Neural crest cell (in vitro differentiated cells): ENCODE results near the gene SLC31A1. TPM values are rescaled to one million over a fixed set of nuclear protein-coding genes. Genes with fewer than 3 reads are reported as not detected.

Experiments used
- DNase-seq: peaks from one replicate; pipeline ENCODE4 v3.0.0; 2021; ENCODE audit warnings: low read depth, mixed read lengths, low spot score
- H3K27ac Mint-ChIP-seq: one replicate; pipeline ENCODE4 v1.8.0; 2021; ENCODE audit warnings: mild to moderate bottlenecking, mixed read lengths; ENCODE audit not compliant: unreplicated experiment
- H3K27me3 Mint-ChIP-seq: 2 replicates; pipeline ENCODE4 v1.8.0; 2021; ENCODE audit warnings: low read depth, mild to moderate bottlenecking, mixed read lengths
- H3K36me3 Mint-ChIP-seq: 2 replicates; pipeline ENCODE4 v1.8.0; 2021; ENCODE audit warnings: low read depth, mild to moderate bottlenecking, mixed read lengths
- H3K4me1 Mint-ChIP-seq: 2 replicates; pipeline ENCODE4 v1.8.0; 2021; ENCODE audit warnings: mixed read lengths
- H3K4me3 Mint-ChIP-seq: one replicate; pipeline ENCODE4 v1.8.0; 2021; ENCODE audit warnings: mild to moderate bottlenecking, mixed read lengths
- H3K9me3 Mint-ChIP-seq: 2 replicates; pipeline ENCODE4 v1.8.0; 2021; ENCODE audit warnings: mixed read lengths
- total RNA-seq: library from RNA; stranded (reverse); gene quantifications from 2 replicates; pipeline ENCODE4 v1.2.1, GENCODE V29; 2021
- TF ChIP-seq, protein P1 (sequence below): fragments of 200-600 bp; sonication (generic); conservative IDR thresholded peaks from 2 replicates; pipeline ENCODE4 v1.5.0; 2021; ENCODE audit warnings: antibody characterized with exemption, mild to moderate bottlenecking

The SLC31A1 gene
- total RNA-seq, 1 donor from 2014 or later, result 30.0 TPM

DNA sequence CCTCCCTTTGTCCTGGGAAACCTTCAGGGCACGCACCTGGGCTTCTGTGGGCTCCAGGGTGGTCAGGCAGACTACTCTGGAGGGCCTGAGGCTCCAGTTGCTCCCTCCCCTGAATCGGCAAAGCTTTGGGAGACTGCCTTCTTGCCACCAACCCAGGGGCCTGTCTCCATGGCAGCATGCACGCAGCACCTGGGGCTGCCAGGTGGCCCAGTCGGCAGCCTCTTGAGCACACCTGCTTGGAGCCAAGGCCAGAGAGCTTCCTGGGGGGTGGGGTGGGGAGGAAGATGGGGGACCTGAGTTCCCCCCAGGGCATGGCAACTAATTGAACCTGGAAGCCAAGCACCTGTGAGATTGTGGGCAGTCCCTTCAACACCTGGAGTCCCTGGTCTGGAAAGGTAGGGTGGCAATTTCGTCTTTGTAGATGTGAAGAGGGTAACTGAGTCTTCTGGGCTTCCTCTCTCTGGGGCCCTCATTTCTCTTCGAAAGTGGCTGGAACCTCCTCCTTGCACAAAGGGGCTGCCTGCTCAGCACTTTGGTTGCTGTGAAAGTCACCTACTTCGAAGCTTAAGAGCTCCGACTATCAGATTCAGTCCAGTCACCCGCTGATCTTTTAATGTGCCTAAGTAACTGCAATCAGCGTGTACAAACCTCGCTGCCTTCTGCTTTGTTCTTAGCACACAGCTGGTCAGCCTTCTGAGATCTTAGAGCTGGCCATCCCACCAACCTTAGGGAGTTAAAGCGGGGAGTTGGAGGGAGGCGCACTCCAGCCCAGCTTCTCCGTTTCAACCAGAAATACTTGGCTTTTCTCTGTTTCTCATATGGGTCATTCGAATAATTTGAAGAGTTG, 77.8 kb downstream of the SLC31A1 start:
- TF ChIP-seq, protein P1, sequence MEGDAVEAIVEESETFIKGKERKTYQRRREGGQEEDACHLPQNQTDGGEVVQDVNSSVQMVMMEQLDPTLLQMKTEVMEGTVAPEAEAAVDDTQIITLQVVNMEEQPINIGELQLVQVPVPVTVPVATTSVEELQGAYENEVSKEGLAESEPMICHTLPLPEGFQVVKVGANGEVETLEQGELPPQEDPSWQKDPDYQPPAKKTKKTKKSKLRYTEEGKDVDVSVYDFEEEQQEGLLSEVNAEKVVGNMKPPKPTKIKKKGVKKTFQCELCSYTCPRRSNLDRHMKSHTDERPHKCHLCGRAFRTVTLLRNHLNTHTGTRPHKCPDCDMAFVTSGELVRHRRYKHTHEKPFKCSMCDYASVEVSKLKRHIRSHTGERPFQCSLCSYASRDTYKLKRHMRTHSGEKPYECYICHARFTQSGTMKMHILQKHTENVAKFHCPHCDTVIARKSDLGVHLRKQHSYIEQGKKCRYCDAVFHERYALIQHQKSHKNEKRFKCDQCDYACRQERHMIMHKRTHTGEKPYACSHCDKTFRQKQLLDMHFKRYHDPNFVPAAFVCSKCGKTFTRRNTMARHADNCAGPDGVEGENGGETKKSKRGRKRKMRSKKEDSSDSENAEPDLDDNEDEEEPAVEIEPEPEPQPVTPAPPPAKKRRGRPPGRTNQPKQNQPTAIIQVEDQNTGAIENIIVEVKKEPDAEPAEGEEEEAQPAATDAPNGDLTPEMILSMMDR, result no peak
- no peaks in the 10 kb centered on the region for H3K36me3 Mint-ChIP-seq
- DNase-seq, result no peak

DNA sequence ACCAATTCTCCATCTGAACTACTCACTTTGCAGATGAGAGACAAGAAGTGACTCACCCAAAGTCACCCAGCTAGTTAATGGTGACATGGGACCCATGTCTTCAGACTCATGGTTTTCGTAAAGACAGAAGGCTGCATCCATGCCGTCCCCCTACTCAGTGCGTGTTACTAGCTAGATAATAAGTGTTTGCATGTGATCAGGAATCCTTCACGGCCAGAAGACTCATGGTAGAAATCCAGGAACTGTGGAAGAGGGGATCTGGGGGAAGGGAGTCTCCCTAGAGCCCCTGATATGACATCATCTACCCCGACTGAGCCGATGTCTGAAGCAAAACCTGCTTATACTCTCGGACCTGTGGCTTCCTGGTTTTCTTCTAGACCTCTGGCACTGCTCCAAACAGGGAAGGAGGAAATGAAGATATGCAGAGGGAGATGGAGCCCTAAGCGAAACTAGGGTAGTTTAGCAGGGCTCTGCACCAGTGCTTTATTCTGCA, 78.5 kb downstream of the SLC31A1 start:
- Mint-ChIP-seq H3K9me3 (no peaks in the 10 kb centered on the region), H3K27me3 (peaks cover 16% of the 10 kb centered on the region), H3K27ac (no peak overlapping the region), H3K4me3 (no peak overlapping the region), H3K4me1 (peaks cover 6% of the 10 kb centered on the region), H3K36me3 (no peaks in the 10 kb centered on the region)
- TF ChIP-seq, protein P1, result no peak
- no peak for DNase-seq

More for the DNA sequence above, 77.8 kb downstream of the SLC31A1 start:
- H3K4me3 Mint-ChIP-seq, result no peak overlapping the region
- peaks cover 16% of the 10 kb centered on the region for H3K27me3 Mint-ChIP-seq
- H3K4me1 Mint-ChIP-seq, result peaks cover 6% of the 10 kb centered on the region
- H3K27ac Mint-ChIP-seq, result no peak overlapping the region
- H3K9me3 Mint-ChIP-seq, result no peaks in the 10 kb centered on the region

DNA sequence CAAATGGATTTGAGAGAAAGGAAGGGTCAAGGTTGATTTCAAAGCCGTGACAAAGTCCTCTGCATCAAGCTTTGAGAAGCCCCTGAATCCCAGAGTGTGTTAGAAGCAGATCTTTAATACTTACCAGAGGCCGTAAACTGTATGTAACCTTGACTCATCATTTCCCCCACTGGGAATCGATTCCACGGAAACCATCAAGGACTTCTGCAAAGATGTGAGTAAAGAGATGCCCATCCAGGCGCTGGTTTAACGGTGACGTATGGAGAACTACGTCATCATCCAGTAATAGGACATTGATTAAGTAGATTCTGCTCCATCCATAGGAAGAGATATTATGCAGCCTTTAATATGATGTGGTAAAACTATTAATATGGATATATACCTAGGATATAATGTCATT, 80.2 kb downstream of the SLC31A1 start:
- Mint-ChIP-seq H3K27ac (no peak overlapping the region), H3K4me3 (no peak overlapping the region), H3K36me3 (no peaks in the 10 kb centered on the region), H3K27me3 (peaks cover 16% of the 10 kb centered on the region), H3K9me3 (no peaks in the 10 kb centered on the region), H3K4me1 (peaks cover 6% of the 10 kb centered on the region)
- TF ChIP-seq, protein P1, result no peak
- DNase-seq, result no peak

DNA sequence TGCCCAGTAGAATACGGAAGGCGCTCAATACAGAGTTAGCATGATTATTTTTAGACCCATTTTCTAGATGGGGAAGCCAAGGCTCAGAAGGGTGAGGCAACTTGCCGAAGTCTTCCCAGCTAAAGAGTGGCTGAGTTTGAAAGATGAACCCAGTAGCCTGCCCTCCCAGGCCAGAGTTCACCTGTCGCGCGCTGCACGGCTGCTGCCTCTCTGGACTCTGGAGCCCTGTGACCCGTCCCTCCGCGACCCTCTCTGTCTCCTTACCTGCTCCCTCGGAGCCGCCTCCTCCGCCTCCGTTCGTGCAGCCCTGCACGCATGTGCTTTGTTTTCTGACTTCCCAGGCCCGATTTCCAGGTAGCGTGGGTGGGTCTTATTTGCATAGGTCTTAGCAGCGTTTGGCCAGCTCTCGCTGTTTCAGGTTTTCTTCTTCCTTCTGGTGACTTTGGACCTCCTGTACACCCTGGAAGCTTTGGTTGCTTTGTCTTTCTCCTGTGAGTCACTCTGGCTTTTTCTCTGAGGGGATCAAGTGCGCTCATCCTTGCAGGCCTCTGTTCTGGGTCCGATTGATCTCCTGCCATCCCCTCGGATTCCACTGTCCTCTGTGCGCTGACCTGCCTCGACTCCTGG, 81.6 kb downstream of the SLC31A1 start, which contains the start of gene RNF183:
TSS of gene RNF183 (minus strand) at position 585 of the 627 bp plus-strand sequence. CDS start 5,192 bp downstream, outside the sequence.
- Mint-ChIP-seq H3K4me3 (no peak within 1 kb of the TSS), H3K27ac (no peak within 1 kb of the TSS), H3K36me3 (no peaks in the 10 kb centered on the region), H3K27me3 (peaks cover 16% of the 10 kb centered on the region), H3K9me3 (no peaks in the 10 kb centered on the region), H3K4me1 (peaks cover 6% of the 10 kb centered on the region)
- TF ChIP-seq, protein P1, result no peak
- DNase-seq, result no peak

DNA sequence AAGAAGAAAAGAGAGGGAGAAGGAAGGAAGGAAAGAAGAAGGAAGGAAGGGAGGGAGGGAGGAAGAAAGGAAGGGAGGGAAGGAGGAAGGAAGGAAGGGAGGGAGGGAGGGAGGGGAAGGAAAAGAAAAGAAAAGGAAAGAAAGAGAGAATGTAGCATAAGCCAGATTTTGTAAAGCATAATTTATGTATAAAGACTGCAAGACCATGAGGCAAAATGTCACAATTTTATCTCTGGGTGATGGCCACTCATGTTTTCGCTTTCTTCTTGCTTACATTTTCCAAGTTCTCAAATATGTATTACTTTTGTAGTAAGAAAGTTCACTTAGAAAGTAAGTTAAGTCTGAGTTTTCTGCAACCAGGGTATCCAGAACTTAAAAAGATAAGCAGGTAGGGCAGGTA, 85.2 kb downstream of the SLC31A1 start:
- H3K4me1 Mint-ChIP-seq, result peaks cover 6% of the 10 kb centered on the region
- peaks cover 7% of the 10 kb centered on the region for H3K27me3 Mint-ChIP-seq
- no peaks in the 10 kb centered on the region for H3K36me3 Mint-ChIP-seq
- no peak overlapping the region for H3K4me3 Mint-ChIP-seq
- no peak for DNase-seq
- TF ChIP-seq, protein P1, result no peak
- no peak overlapping the region for H3K27ac Mint-ChIP-seq
- H3K9me3 Mint-ChIP-seq, result no peaks in the 10 kb centered on the region
